ENCODE results near the gene SAYSD1. TPM values are rescaled to one million over a fixed set of nuclear protein-coding genes. Genes with fewer than 3 reads are reported as not detected.
"Not testable (repeated sequence)": the region's sequence is repeated elsewhere in the genome, so short reads cannot be mapped to it uniquely, and the experiment has no call there.

Gene SAYSD1
- total RNA-seq (2014; rRNA removed; shearing (Covaris generic); ENCODE audit: low replicate concordance) = 7.6 and 9.1 TPM in 2 replicates

GRCh38 chr6:39114704-39115599 is at the start of gene SAYSD1:
SAYSD1 (minus strand) TSS chr6:39115186; CDS start chr6:39115089, 97 bp downstream.
- in situ Hi-C loops (cut with HindIII; ENCODE audit: low pct_unique_long_range_greater_than_20kb, low sequenced_read_pairs) = no loop called here
- peak; percentile 92 for DNase-seq (ENCODE audit: low read depth)

DNA sequence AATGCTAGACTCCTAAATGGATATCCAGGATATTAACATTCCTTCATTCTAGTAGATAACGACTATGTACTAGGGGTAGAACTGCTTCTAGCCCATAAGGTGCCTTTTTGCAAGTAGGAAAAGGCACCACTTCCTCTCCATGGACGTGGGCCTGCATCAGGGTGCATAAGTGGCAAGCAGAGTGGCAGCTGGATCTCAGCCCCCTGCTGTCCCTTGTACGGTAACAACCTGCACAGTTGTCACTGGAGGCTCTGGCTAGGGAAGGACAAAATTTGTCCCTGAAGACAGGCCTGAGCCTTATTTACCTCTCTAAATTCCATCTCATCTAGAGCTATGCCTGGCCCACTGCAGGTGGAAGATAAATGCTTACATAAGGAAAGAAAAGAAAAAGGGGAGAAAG is 42.5 kb upstream of the SAYSD1 start:
- in situ Hi-C loops (cut with HindIII; ENCODE audit: low pct_unique_long_range_greater_than_20kb, low sequenced_read_pairs) = no loop called here
- no peak for DNase-seq (ENCODE audit: low read depth)

GRCh38 chr6:39156801-39157200 is 41.8 kb upstream of the SAYSD1 start:
- no peak for DNase-seq (ENCODE audit: low read depth)
- in situ Hi-C loops (cut with HindIII; ENCODE audit: low pct_unique_long_range_greater_than_20kb, low sequenced_read_pairs) = no loop called here

DNA sequence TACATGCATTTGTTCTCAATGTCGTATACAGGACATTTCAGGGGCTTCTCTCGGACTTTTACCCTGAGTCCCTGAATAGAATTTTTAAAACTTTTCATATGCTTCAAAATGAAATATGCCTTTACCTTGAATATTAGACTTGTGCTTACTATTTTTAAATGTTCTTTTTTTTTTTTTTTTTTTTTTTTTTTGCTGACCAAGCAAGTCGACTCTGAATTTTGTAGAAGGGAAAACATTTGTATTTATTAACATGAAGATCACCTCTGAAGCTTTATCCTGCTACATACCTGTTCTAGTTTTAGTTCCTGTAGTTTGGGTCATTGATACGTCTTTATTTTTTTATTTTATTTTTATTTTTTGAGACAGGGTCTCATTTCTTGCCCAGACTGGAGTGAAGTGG is 39.7 kb upstream of the SAYSD1 start:
- no peak for DNase-seq (ENCODE audit: low read depth)
- in situ Hi-C loops (cut with HindIII; ENCODE audit: low pct_unique_long_range_greater_than_20kb, low sequenced_read_pairs) = no loop called here

GRCh38 chr6:39153766-39154397 is 38.9 kb upstream of the SAYSD1 start:
- no peak for DNase-seq (ENCODE audit: low read depth)
- in situ Hi-C loops (cut with HindIII; ENCODE audit: low pct_unique_long_range_greater_than_20kb, low sequenced_read_pairs) = no loop called here

DNA sequence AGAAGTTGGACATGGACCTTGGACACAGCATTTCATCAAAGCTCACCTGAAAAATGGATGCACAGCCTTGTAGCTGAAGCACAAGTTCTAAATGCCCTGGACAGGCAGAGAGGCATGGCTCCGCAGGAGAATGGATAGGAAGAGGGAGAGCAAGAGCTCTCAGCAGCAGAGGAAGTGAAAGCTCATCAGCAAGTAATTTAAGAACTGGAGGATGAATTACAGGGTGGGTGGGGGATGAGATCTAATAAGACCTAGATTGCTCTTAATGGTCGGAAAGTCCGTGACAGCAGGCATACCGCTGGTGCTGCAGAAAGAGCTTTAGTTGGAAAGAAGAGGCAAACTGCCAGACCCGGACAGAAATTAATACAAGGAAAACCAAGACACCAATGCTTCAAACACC is 37.3 kb upstream of the SAYSD1 start:
- in situ Hi-C loops (cut with HindIII; ENCODE audit: low pct_unique_long_range_greater_than_20kb, low sequenced_read_pairs) = no loop called here
- no peak for DNase-seq (ENCODE audit: low read depth)

DNA sequence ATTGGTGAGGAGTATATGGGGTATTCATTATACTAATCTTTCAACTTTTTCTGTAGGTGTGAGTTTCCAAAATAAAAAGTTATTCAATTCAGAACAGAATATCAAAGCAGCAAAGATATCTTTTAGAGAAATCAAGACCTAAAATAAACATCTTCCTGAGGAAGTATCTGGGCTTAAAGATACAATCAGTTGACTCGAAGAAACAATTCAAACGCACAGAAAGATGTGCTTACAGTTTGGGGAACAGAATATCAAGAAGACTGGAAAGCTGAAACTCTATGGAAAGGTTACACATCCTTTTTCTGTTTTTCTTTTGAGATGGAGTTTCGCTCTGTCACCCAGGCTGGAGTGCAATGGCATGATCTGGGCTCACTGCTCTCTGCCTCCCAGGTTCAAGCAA is 36.2 kb upstream of the SAYSD1 start:
- in situ Hi-C loops (cut with HindIII; ENCODE audit: low pct_unique_long_range_greater_than_20kb, low sequenced_read_pairs) = no loop called here
- DNase-seq (ENCODE audit: low read depth) = no peak

DNA sequence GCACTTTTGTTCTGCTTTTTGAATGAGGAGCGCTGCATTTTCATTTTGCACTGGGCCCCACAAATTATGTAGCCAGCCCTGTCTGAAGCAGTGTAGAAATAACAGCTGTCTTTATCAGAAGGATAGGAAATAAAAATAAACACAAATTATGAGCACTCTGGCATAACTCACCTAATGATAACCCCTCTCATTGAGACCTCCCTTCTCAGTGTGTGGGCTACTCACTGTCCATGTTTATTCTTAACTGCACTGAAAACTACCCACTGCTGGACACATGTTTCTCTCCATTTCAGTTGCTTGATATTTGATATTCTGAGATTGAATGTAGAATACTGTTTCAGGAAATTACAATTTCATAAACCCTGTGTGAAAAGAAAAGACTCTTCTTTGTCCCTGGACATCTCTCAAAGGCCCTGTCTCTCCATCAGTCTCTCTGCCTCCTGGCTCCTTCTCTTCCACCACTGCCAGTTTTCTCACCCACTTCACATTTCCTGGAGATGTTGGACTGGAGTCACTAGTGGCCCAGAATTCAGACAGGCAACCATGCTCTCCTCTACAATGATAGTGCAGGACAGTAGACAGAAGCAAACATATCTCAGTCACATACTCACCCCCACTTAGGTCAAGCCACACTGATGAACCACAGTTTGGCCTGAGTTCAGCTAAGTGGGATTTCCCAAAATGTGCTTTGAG is 29.6 kb upstream of the SAYSD1 start:
- DNase-seq (ENCODE audit: low read depth) = no peak
- in situ Hi-C loops (cut with HindIII; ENCODE audit: low pct_unique_long_range_greater_than_20kb, low sequenced_read_pairs) = no loop called here

GRCh38 chr6:39143238-39143930 is 28.4 kb upstream of the SAYSD1 start:
- in situ Hi-C loops (cut with HindIII; ENCODE audit: low pct_unique_long_range_greater_than_20kb, low sequenced_read_pairs) = no loop called here
- DNase-seq (ENCODE audit: low read depth) = no peak

DNA sequence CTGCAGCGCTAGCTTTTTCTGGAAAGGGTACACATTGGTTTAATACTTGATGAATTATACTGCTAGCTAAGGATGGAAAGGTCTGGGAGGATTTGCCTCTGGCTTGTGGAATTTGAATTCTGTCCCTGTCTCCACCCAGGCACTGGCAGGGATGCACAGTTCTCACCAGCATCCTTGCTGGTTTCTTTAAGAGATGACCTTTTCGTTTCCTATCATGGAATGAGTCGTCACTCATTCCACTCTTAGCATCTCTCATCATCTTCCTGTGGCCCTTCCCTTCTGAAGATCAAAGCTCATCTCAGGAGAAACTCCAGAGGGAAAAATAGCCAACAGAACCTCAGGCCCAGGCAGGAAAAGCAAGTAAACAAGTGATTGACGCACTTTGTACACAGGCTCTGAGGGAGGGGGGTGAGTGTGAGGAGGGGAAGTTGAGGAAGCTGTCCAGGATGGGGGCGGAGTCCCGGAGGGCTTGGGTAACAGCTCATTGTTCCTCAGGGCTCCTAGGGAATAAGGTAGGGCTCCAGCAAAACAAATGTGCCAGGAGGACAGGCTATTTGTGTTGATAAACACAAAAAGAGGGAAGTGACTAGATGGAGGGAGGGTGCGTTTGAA is 25.7 kb upstream of the SAYSD1 start:
- in situ Hi-C loops (cut with HindIII; ENCODE audit: low pct_unique_long_range_greater_than_20kb, low sequenced_read_pairs) = no loop called here

GRCh38 chr6:39137245-39137644 is 22.3 kb upstream of the SAYSD1 start:
- in situ Hi-C loops (cut with HindIII; ENCODE audit: low pct_unique_long_range_greater_than_20kb, low sequenced_read_pairs) = no loop called here
- DNase-seq (ENCODE audit: low read depth) = peak; percentile 17

More for the DNA sequence above, 25.7 kb upstream of the SAYSD1 start:
- no peak for DNase-seq (ENCODE audit: low read depth)

DNA sequence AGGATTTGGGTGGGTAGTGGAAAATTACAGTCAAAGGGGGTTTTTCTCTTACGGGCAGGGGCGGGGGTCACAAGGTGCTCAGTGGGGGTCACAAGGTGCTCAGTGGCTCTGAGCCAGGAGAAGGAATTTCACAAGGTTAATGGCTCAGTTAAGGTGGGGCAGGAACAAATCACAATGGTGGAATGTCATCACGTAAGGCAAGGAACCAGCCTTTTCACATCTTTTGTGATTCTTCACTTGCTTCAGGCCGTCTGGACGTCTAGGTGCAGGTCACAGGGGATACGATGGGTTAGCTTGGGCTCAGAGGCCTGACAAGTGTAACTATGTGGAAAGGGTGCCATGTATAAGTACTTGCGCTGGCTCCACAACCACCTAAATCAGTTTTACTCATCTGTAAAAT is 21.2 kb upstream of the SAYSD1 start:
- DNase-seq (ENCODE audit: low read depth); in situ Hi-C loops (cut with HindIII; ENCODE audit: low pct_unique_long_range_greater_than_20kb, low sequenced_read_pairs): not testable (repeated sequence)

- in situ Hi-C loops (cut with HindIII; ENCODE audit: low pct_unique_long_range_greater_than_20kb, low sequenced_read_pairs); DNase-seq (ENCODE audit: low read depth): not testable (repeated sequence)
Measured at GRCh38 chr6:39134761-39135160, 19.8 kb upstream of the SAYSD1 start.

DNA sequence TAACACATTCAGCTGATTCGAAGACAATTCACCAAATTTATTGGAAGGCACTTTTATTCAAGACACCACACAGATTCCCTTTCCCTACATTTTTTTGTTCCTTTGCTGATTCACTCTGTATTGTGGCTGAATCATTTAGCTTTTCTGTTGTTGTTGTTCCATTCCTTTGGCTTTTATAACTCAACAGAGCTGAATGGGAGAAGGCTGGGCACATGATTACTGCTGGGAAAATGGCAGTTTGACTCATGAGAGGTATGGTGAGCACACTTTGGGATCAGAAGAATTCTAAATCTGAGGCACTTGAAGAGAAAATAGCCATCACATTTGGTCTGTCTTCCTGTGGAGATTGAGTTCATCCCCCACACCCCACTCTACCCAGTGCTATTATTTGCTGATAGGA is 15.7 kb upstream of the SAYSD1 start:
- in situ Hi-C loops (cut with HindIII; ENCODE audit: low pct_unique_long_range_greater_than_20kb, low sequenced_read_pairs) = no loop called here
- no peak for DNase-seq (ENCODE audit: low read depth)

GRCh38 chr6:39128832-39129231 is 13.8 kb upstream of the SAYSD1 start:
- no peak for DNase-seq (ENCODE audit: low read depth)
- in situ Hi-C loops (cut with HindIII; ENCODE audit: low pct_unique_long_range_greater_than_20kb, low sequenced_read_pairs) = no loop called here

GRCh38 chr6:39128106-39128505 is 13.1 kb upstream of the SAYSD1 start:
- DNase-seq (ENCODE audit: low read depth) = no peak
- in situ Hi-C loops (cut with HindIII; ENCODE audit: low pct_unique_long_range_greater_than_20kb, low sequenced_read_pairs) = no loop called here

- DNase-seq (ENCODE audit: low read depth) = no peak
- in situ Hi-C loops (cut with HindIII; ENCODE audit: low pct_unique_long_range_greater_than_20kb, low sequenced_read_pairs) = no loop called here
Measured at GRCh38 chr6:39124114-39124513, 9.1 kb upstream of the SAYSD1 start.

DNA sequence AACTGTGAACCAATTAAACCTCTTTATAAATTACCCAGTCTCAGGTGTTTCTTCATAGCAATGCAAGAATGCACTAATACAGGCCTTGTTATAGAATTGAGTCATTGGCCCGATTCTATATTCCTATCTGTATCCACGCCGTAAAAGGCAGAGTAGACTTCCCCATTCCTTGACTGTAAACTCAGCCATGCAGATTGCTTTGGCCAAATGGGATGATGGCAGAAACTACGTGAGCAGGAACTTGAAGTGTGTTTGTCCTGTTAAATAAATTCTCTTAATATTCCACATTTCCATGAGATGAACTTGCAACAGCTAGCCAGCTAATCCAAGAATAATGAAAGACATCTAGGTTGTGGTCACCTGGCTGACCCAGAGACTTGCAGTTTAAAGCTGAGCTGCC is 3.9 kb upstream of the SAYSD1 start:
- no peak for DNase-seq (ENCODE audit: low read depth)
- in situ Hi-C loops (cut with HindIII; ENCODE audit: low pct_unique_long_range_greater_than_20kb, low sequenced_read_pairs) = no loop called here

Measured in Caki2 (cell line).